Neural cell (in vitro differentiated cells): Measurements from ENCODE around the gene SURF1. TPM values are rescaled to one million over a fixed set of nuclear protein-coding genes. Genes with fewer than 3 reads are reported as not detected.

Source experiments
- H2AFZ ChIP-seq: fragments of 200-600, 300-800 bp; sonication (generic), shearing (Covaris generic); 2 replicates; pipeline ENCODE4 v1.6.0; 2014; ENCODE audit warnings: low read depth, mild to moderate bottlenecking, antibody characterized with exemption, low read length, moderate library complexity
- H3F3A ChIP-seq: fragments of 200-600 bp; shearing (Covaris generic); 2 replicates; pipeline ENCODE4 v1.6.1; 2016; ENCODE audit warnings: mild to moderate bottlenecking, moderate library complexity, mixed read lengths, antibody characterized with exemption, low read length; ENCODE audit not compliant: insufficient read depth, poor library complexity, severe bottlenecking
- H3K27ac ChIP-seq: fragments of 200-600, 300-800 bp; sonication (generic), shearing (Covaris generic); 2 replicates; pipeline ENCODE4 v1.5.1; 2014; ENCODE audit warnings: mild to moderate bottlenecking, low read length, moderate library complexity
- H3K27me3 ChIP-seq: fragments of 300-800, 200-600 bp; sonication (generic), shearing (Covaris generic); 2 replicates; pipeline ENCODE4 v1.6.0; 2014; ENCODE audit warnings: mild to moderate bottlenecking, low read depth, low read length, moderate library complexity; ENCODE audit not compliant: insufficient read depth
- H3K36me3 ChIP-seq: fragments of 300-800, 200-600 bp; sonication (generic), shearing (Covaris generic); 2 replicates; pipeline ENCODE4 v1.5.1; 2014; ENCODE audit warnings: mild to moderate bottlenecking, antibody characterized with exemption, low read length, moderate library complexity; ENCODE audit not compliant: insufficient read depth
- H3K4me2 ChIP-seq: fragments of 300-800, 200-600 bp; sonication (generic), shearing (Covaris generic); 2 replicates; pipeline ENCODE4 v1.6.0; 2014; ENCODE audit warnings: mild to moderate bottlenecking, low read length
- H3K4me3 ChIP-seq: fragments of 300-800, 200-600 bp; sonication (generic), shearing (Covaris generic); 2 replicates; pipeline ENCODE4 v1.5.1; 2014; ENCODE audit warnings: mild to moderate bottlenecking, low read length, moderate library complexity
- H3K79me2 ChIP-seq: fragments of 200-600 bp; shearing (Covaris generic); replicated peaks from 2 replicates; pipeline ENCODE4 v1.6.0; 2014; ENCODE audit warnings: mild to moderate bottlenecking, low read length, moderate library complexity; ENCODE audit not compliant: insufficient read depth
- H3K9ac ChIP-seq: fragments of 300-800, 200-600 bp; sonication (generic), shearing (Covaris generic); 2 replicates; pipeline ENCODE4 v1.6.1; 2016; ENCODE audit warnings: mild to moderate bottlenecking, low read length, mixed read lengths
- H3K9me2 ChIP-seq: fragments of 200-600 bp; shearing (Covaris generic); 2 replicates; pipeline ENCODE4 v1.6.1; 2016; ENCODE audit warnings: mild to moderate bottlenecking, low read length, mixed read lengths; ENCODE audit not compliant: insufficient read depth
- H3K9me3 ChIP-seq: fragments of 200-600, 300-800 bp; sonication (generic), shearing (Covaris generic); 2 replicates; pipeline ENCODE4 v1.6.1; 2016; ENCODE audit warnings: mild to moderate bottlenecking, mixed run types, low read length, moderate library complexity, mixed read lengths
- H4K20me1 ChIP-seq: fragments of 200-600 bp; shearing (Covaris generic); 2 replicates; pipeline ENCODE4 v1.6.1; 2016; ENCODE audit warnings: mild to moderate bottlenecking, mixed run types; ENCODE audit not compliant: insufficient read depth
- EP300 ChIP-seq: fragments of 450-650 bp; conservative IDR thresholded peaks from 2 replicates; pipeline ENCODE4 v1.6.1; 2014; ENCODE audit warnings: antibody characterized with exemption, mild to moderate bottlenecking, moderate library complexity; ENCODE audit not compliant: poor library complexity, severe bottlenecking
- EZH2 ChIP-seq: fragments of 200-600, 300-800 bp; shearing (Covaris generic), sonication (generic); IDR thresholded peaks from 2 replicates; pipeline ENCODE4 v1.6.1; 2014; ENCODE audit warnings: antibody characterized with exemption, low read length, borderline replicate concordance, mild to moderate bottlenecking; ENCODE audit not compliant: insufficient read depth, poor library complexity, severe bottlenecking
- MXI1 ChIP-seq: fragments of 450-650 bp; conservative IDR thresholded peaks from 2 replicates; pipeline ENCODE4 v1.6.1; 2014; ENCODE audit warnings: antibody characterized with exemption, mild to moderate bottlenecking; ENCODE audit not compliant: poor library complexity, severe bottlenecking
- POLR2AphosphoS5 ChIP-seq: IDR thresholded peaks from 2 replicates; pipeline ENCODE4 v1.6.1; 2012
- RAD21 ChIP-seq: fragments of 450-650 bp; conservative IDR thresholded peaks from 2 replicates; pipeline ENCODE4 v1.6.1; 2014; ENCODE audit warnings: antibody characterized with exemption, mild to moderate bottlenecking, moderate library complexity
- SMC3 ChIP-seq: fragments of 450-650 bp; conservative IDR thresholded peaks from 2 replicates; pipeline ENCODE4 v1.6.1; 2014; ENCODE audit warnings: antibody characterized with exemption, mild to moderate bottlenecking, moderate library complexity; ENCODE audit not compliant: poor library complexity
- TAF1 ChIP-seq: IDR thresholded peaks from 2 replicates; pipeline ENCODE4 v1.6.1; 2012; ENCODE audit warnings: low read depth
- polyA plus RNA-seq: library from polyadenylated mRNA; depleted of rRNA; stranded (reverse); fragments of >200 nt; gene quantifications from 2 replicates; pipeline ENCODE4 v1.2.3, GENCODE V29; 2014
- TF ChIP-seq, protein P1 (sequence below): fragments of 450-650 bp; IDR thresholded peaks from 2 replicates; pipeline ENCODE4 v1.5.1; 2014; ENCODE audit warnings: antibody characterized with exemption, mild to moderate bottlenecking, moderate library complexity; ENCODE audit not compliant: poor library complexity, severe bottlenecking
- TF ChIP-seq, protein P2 (sequence below): IDR thresholded peaks from 2 replicates; pipeline ENCODE4 v1.6.1; 2012; ENCODE audit warnings: borderline replicate concordance

SURF1 gene
- polyA plus RNA-seq, 1 donor from 2014 or later = 32.3 TPM

DNA sequence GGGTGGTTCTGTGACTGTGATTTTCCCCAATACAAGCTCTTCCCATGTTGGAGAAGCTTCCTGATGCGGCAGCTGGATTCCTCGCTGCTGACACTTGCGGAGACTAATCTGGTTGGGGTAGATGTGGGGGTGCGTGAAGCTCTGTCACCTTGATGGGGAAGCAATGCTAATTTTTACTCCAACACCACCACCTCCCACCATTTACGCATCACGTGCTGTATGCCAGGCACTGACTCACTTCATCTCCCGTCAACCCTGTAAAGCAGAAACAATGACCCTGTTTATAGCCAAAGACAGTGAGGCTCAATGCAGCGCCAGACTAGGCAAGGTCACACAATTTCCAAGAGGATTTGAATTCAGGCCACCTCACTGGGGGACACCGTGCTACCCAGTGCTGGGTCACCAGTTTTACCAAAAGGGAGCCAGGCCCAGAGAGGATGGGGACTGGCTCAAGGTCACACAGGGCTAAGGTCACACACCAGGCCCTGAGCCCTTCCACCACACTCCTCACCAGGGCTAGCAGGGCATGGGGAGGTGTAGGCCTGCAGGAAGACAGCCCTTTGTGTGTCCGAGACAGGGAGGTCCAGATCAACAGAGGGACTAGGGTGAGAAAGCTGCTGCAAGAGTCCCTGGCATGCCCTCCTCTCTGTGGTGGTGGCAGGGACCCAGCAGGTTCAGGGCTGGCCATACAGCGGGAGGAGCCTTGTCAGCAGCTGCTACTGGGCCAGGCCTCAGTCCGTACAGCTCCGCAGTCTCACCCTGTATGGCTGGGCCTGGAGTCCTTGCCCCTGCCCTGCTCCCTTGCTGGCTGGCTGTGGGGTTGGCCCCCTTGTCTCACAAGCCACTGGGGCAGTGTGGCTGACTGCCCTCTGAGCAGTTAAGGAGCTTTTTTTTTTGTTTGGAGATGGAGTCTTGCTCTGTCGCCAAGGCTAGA is 23.1 kb upstream of the SURF1 start:
- Histone ChIP-seq H3K36me3 (no peaks in the 10 kb centered on the region), H3K4me3 (no peak overlapping the region), H4K20me1 (no peaks in the 10 kb centered on the region), H3K9me3 (no peaks in the 10 kb centered on the region), H2AFZ (no peak overlapping the region), H3K27me3 (no peaks in the 10 kb centered on the region), H3F3A (no peaks in the 10 kb centered on the region), H3K4me2 (no peak overlapping the region), H3K79me2 (peaks cover 10% of the 10 kb centered on the region), H3K9ac (no peak overlapping the region), H3K27ac (no peak overlapping the region), H3K9me2 (no peaks in the 10 kb centered on the region)
- TF ChIP-seq POLR2AphosphoS5 (no peak), MXI1 (no peak), EZH2 (no peak), RAD21 (no peak), TAF1 (no peak), EP300 (no peak), SMC3 (no peak)
- TF ChIP-seq, protein P1, sequence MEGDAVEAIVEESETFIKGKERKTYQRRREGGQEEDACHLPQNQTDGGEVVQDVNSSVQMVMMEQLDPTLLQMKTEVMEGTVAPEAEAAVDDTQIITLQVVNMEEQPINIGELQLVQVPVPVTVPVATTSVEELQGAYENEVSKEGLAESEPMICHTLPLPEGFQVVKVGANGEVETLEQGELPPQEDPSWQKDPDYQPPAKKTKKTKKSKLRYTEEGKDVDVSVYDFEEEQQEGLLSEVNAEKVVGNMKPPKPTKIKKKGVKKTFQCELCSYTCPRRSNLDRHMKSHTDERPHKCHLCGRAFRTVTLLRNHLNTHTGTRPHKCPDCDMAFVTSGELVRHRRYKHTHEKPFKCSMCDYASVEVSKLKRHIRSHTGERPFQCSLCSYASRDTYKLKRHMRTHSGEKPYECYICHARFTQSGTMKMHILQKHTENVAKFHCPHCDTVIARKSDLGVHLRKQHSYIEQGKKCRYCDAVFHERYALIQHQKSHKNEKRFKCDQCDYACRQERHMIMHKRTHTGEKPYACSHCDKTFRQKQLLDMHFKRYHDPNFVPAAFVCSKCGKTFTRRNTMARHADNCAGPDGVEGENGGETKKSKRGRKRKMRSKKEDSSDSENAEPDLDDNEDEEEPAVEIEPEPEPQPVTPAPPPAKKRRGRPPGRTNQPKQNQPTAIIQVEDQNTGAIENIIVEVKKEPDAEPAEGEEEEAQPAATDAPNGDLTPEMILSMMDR = no peak
- TF ChIP-seq, protein P2, sequence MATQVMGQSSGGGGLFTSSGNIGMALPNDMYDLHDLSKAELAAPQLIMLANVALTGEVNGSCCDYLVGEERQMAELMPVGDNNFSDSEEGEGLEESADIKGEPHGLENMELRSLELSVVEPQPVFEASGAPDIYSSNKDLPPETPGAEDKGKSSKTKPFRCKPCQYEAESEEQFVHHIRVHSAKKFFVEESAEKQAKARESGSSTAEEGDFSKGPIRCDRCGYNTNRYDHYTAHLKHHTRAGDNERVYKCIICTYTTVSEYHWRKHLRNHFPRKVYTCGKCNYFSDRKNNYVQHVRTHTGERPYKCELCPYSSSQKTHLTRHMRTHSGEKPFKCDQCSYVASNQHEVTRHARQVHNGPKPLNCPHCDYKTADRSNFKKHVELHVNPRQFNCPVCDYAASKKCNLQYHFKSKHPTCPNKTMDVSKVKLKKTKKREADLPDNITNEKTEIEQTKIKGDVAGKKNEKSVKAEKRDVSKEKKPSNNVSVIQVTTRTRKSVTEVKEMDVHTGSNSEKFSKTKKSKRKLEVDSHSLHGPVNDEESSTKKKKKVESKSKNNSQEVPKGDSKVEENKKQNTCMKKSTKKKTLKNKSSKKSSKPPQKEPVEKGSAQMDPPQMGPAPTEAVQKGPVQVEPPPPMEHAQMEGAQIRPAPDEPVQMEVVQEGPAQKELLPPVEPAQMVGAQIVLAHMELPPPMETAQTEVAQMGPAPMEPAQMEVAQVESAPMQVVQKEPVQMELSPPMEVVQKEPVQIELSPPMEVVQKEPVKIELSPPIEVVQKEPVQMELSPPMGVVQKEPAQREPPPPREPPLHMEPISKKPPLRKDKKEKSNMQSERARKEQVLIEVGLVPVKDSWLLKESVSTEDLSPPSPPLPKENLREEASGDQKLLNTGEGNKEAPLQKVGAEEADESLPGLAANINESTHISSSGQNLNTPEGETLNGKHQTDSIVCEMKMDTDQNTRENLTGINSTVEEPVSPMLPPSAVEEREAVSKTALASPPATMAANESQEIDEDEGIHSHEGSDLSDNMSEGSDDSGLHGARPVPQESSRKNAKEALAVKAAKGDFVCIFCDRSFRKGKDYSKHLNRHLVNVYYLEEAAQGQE = no peak

DNA sequence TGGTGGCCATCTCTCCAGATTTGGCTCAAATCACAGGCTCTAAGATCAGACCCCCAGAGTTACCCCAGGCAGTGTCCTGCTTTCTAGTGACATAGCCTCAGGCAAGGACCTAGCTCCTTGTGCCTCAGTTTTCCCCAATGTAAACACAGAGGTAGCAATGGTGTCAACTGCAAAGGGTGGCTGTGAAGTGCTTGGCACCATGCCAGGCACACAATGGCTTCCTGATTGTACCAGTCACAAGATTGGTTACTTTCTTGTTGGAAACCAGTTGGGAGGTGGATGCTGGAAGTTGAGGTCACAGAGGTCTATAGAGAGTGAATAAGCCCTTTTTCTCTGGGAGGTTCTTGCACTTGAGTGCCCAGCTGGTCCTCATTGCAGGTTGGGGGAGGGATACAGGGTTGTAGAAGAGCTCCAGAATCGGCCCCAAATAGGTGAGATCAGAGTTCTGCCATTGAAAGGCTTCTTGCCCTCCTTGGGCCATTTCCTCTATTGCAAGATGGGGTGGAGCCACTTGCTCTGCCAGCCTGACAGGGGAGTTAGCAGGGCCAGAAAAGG is 22.2 kb upstream of the SURF1 start:
- Histone ChIP-seq H3K27me3 (no peaks in the 10 kb centered on the region), H2AFZ (no peak overlapping the region), H3K4me3 (no peak overlapping the region), H3K79me2 (peaks cover 17% of the 10 kb centered on the region), H3F3A (no peaks in the 10 kb centered on the region), H3K9me2 (no peaks in the 10 kb centered on the region), H3K9me3 (no peaks in the 10 kb centered on the region), H3K36me3 (no peaks in the 10 kb centered on the region), H3K9ac (no peak overlapping the region), H3K27ac (no peak overlapping the region), H4K20me1 (no peaks in the 10 kb centered on the region), H3K4me2 (no peak overlapping the region)
- TF ChIP-seq, protein P2 = no peak
- TF ChIP-seq TAF1 (no peak), MXI1 (no peak), POLR2AphosphoS5 (no peak), RAD21 (no peak), EZH2 (no peak), EP300 (no peak), SMC3 (no peak)
- TF ChIP-seq, protein P1 = no peak
